GM23338 (cell line): Measurements from ENCODE around the gene BARX2. TPM values are rescaled to one million over a fixed set of nuclear protein-coding genes. Genes with fewer than 3 reads are reported as not detected.
A peak's percentile ranks its signal among the peaks of the same experiment; 100 is the strongest.

ENCODE experiments used
- ATAC-seq: fragments of 200-7000 bp; cut with Tn5 transposase; 3 replicates; pipeline ENCODE4 v1.9.1; 2020
- DNase-seq: peaks from one replicate; pipeline ENCODE4 v3.0.0-alpha.2; 2015; ENCODE audit warnings: low spot score
- H2AFZ ChIP-seq: fragments of 200-600 bp; sonication (generic); 2 replicates; pipeline ENCODE4 v1.8.0; 2016; ENCODE audit warnings: antibody characterized with exemption, mild to moderate bottlenecking, moderate library complexity
- H3F3A ChIP-seq: fragments of 200-600 bp; sonication (generic); replicated peaks from 2 replicates; pipeline ENCODE4 v1.8.0; 2017; ENCODE audit warnings: antibody characterized with exemption, mixed run types, low read depth
- H3K27ac ChIP-seq: fragments of 200-600 bp; sonication (generic); 2 replicates; pipeline ENCODE4 v1.6.1; 2016; ENCODE audit warnings: low read depth
- H3K27me3 ChIP-seq: fragments of 200-600 bp; sonication (generic); 2 replicates; pipeline ENCODE4 v1.8.0; 2016; ENCODE audit warnings: mild to moderate bottlenecking, mixed run types, moderate library complexity; ENCODE audit not compliant: insufficient read depth
- H3K36me3 ChIP-seq: fragments of 200-600 bp; sonication (generic); 2 replicates; pipeline ENCODE4 v1.8.0; 2016; ENCODE audit warnings: mild to moderate bottlenecking; ENCODE audit not compliant: insufficient read depth
- H3K4me1 ChIP-seq: fragments of 200-600 bp; sonication (generic); 2 replicates; pipeline ENCODE4 v1.8.0; 2016; ENCODE audit warnings: mild to moderate bottlenecking, moderate library complexity; ENCODE audit not compliant: insufficient read depth
- H3K4me2 ChIP-seq: fragments of 200-600 bp; sonication (generic); 2 replicates; pipeline ENCODE4 v1.7.1; 2017; ENCODE audit warnings: mixed run types
- H3K4me3 ChIP-seq: fragments of 200-600 bp; sonication (generic); 2 replicates; pipeline ENCODE4 v1.6.1; 2016; ENCODE audit warnings: mixed run types
- H3K79me2 ChIP-seq: fragments of 200-600 bp; sonication (generic); replicated peaks from 2 replicates; pipeline ENCODE4 v1.8.0; 2017; ENCODE audit warnings: mild to moderate bottlenecking; ENCODE audit not compliant: insufficient read depth
- H3K9me2 ChIP-seq: fragments of 200-600 bp; sonication (generic); 2 replicates; pipeline ENCODE4 v1.8.0; 2017; ENCODE audit not compliant: insufficient read depth
- H4K20me1 ChIP-seq: fragments of 200-600 bp; sonication (generic); replicated peaks from 2 replicates; pipeline ENCODE4 v1.8.0; 2017; ENCODE audit warnings: mild to moderate bottlenecking; ENCODE audit not compliant: insufficient read depth
- H3K27ac Mint-ChIP-seq: 2 replicates; pipeline ENCODE4 v1.8.0; 2020; ENCODE audit warnings: inconsistent platforms, mild to moderate bottlenecking, moderate library complexity, mixed read lengths
- H3K27me3 Mint-ChIP-seq: 3 replicates; pipeline ENCODE4 v1.8.0; 2022; ENCODE audit warnings: low read depth, mild to moderate bottlenecking, moderate library complexity, mixed read lengths, inconsistent platforms; ENCODE audit not compliant: insufficient read depth, poor library complexity
- H3K36me3 Mint-ChIP-seq: 3 replicates; pipeline ENCODE4 v1.8.0; 2021; ENCODE audit warnings: low read depth, mild to moderate bottlenecking, inconsistent platforms, moderate library complexity, mixed read lengths
- H3K4me1 Mint-ChIP-seq: 3 replicates; pipeline ENCODE4 v1.8.0; 2020; ENCODE audit warnings: mild to moderate bottlenecking, inconsistent platforms, mixed read lengths
- H3K4me3 Mint-ChIP-seq: 3 replicates; pipeline ENCODE4 v1.8.0; 2021; ENCODE audit warnings: moderate library complexity, mild to moderate bottlenecking, inconsistent platforms, mixed read lengths
- H3K9me3 Mint-ChIP-seq: 3 replicates; pipeline ENCODE4 v1.8.0; 2020; ENCODE audit warnings: moderate library complexity, mild to moderate bottlenecking, inconsistent platforms, mixed read lengths
- CREB1 ChIP-seq: fragments of 250-450 bp; sonication (Bioruptor Pico); IDR thresholded peaks from 2 replicates; pipeline ENCODE4 v1.5.0; 2020; ENCODE audit warnings: low read depth, mild to moderate bottlenecking, moderate library complexity
- EZH2 ChIP-seq: fragments of 200-600 bp; sonication (generic); IDR thresholded peaks from one replicate; pipeline ENCODE4 v1.8.0; 2017; ENCODE audit warnings: antibody characterized with exemption, mild to moderate bottlenecking, low read depth; ENCODE audit not compliant: unreplicated experiment
- EZH2phosphoT487 ChIP-seq: fragments of 200-600 bp; sonication (generic); IDR thresholded peaks from one replicate; pipeline ENCODE4 v1.8.1; 2018; ENCODE audit warnings: antibody characterized with exemption; ENCODE audit not compliant: unreplicated experiment
- JUNB ChIP-seq: IDR thresholded peaks from one replicate; pipeline ENCODE4 v1.6.1; 2016; ENCODE audit warnings: antibody characterized with exemption; ENCODE audit not compliant: unreplicated experiment
- NANOG ChIP-seq: IDR thresholded peaks from 2 replicates; pipeline ENCODE4 v1.6.1; 2016; ENCODE audit warnings: antibody characterized with exemption, borderline replicate concordance
- STAT1 ChIP-seq: IDR thresholded peaks from one replicate; pipeline ENCODE4 v1.6.1; 2016; ENCODE audit warnings: antibody characterized with exemption; ENCODE audit not compliant: unreplicated experiment
- ZNF114 ChIP-seq: fragments of 250-450 bp; sonication (Bioruptor Pico); IDR thresholded peaks from 2 replicates; pipeline ENCODE4 v1.5.0; 2020; ENCODE audit warnings: mild to moderate bottlenecking, moderate library complexity
- ZNF331 ChIP-seq: fragments of 250-450 bp; sonication (Bioruptor Pico); IDR thresholded peaks from 2 replicates; pipeline ENCODE4 v1.5.0; 2020; ENCODE audit warnings: low read depth, mild to moderate bottlenecking, moderate library complexity
- polyA plus RNA-seq: library from polyadenylated mRNA; unstranded; fragments of >200 nt; fragmentation: Nextera tagmentation; extraction: Ambion mirVana; gene quantifications from 2 replicates; pipeline ENCODE4 v1.2.1, GENCODE V29; 2016
- total RNA-seq: library from RNA; depleted of rRNA; stranded (reverse); fragments of >200 nt; shearing (Covaris generic); gene quantifications from 2 replicates; pipeline ENCODE4 v1.2.3, GENCODE V29; 2014
- TF ChIP-seq, protein P1 (sequence below): IDR thresholded peaks from 2 replicates; pipeline ENCODE4 v1.6.1; 2016; ENCODE audit warnings: antibody characterized with exemption
- TF ChIP-seq, protein P2 (sequence below): IDR thresholded peaks from one replicate; pipeline ENCODE4 v1.6.1; 2018; ENCODE audit warnings: antibody characterized with exemption; ENCODE audit not compliant: unreplicated experiment
- TF ChIP-seq, protein P3 (sequence below), 2 experiments: fragments of 200-600 bp in 1 of 2; sonication (generic) in 1 of 2; conservative IDR thresholded peaks; 2 replicates each; pipeline versions ENCODE4 v1.5.1 to v1.6.1; 2016 to 2017; ENCODE audit warnings: antibody characterized with exemption in 2 of 2, low read depth in 2 of 2, mild to moderate bottlenecking in 2 of 2, moderate library complexity in 1 of 2

Gene BARX2
- total and polyA plus RNA-seq, 2 experiments from 2014 or later = not detected

DNA sequence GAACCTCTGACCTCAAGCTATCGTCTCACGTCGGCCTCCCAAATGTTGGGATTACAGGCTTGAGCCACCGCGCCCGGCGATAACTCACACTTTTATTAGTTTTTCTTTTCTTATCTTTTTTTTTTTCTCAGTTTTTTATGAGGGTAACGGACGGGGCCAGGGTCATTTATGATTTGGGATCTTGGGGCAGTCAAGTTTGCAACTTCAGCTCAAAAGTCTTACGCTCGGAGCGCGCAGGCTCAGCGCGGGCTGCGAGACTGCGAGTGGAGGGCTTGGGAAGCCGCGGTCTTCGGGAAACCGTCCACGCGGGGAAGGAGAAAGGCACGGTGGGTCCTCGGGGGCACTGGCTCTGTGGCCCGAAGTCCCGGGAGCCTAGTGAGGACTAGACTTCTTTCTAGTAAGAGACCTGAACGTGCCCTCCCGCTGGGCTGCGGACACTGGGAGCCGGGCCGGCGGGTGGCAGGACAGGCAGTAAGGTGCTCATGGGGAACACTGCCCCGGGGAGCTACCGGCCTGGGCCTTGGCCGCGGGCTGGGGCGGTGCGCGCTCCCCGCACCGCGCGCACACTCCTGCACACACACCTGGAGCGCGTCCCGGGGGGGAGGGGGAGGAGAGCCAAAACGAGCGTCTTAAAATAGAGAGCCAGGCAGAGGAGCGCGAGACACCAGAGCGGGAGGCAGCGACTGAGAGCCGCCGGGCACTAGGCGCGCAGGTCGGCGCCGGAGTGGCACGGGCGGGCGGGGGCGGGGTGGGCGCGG lies 476 bp upstream of the BARX2 start:
- Histone ChIP-seq H3K36me3 (no peaks in the 10 kb centered on the region), H3K4me3 (peak overlapping the region; percentile 68), H3K4me1 (peaks cover 23% of the 10 kb centered on the region), H2AFZ (peak overlapping the region; percentile 80; the same call in 1 of the 2 replicates), H3F3A (peaks cover 10% of the 10 kb centered on the region; the same call in 1 of the 2 replicates), H3K27me3 (peaks cover 96% of the 10 kb centered on the region), H3K79me2 (no peaks in the 10 kb centered on the region), H3K27ac (no peak overlapping the region), H3K9me2 (no peaks in the 10 kb centered on the region), H3K4me2 (peak overlapping the region; percentile 88), H4K20me1 (no peaks in the 10 kb centered on the region; the same call in 1 of the 2 replicates)
- Mint-ChIP-seq H3K4me3 (peak overlapping the region; percentile 69), H3K27ac (no peak overlapping the region), H3K36me3 (no peaks in the 10 kb centered on the region; the same call in 2 of the 3 replicates), H3K27me3 (peaks cover 70% of the 10 kb centered on the region), H3K4me1 (peaks cover 27% of the 10 kb centered on the region), H3K9me3 (no peaks in the 10 kb centered on the region)
- peak; percentile 72 for DNase-seq
- ATAC-seq = peak; percentile 19
- peak; percentile 87 for TF ChIP-seq EZH2
- TF ChIP-seq ZNF114 (CRISPR knock-in tag) = no peak
- TF ChIP-seq JUNB = no peak
- peak; percentile 75 for TF ChIP-seq EZH2phosphoT487
- no peak for TF ChIP-seq ZNF331 (CRISPR knock-in tag)

DNA sequence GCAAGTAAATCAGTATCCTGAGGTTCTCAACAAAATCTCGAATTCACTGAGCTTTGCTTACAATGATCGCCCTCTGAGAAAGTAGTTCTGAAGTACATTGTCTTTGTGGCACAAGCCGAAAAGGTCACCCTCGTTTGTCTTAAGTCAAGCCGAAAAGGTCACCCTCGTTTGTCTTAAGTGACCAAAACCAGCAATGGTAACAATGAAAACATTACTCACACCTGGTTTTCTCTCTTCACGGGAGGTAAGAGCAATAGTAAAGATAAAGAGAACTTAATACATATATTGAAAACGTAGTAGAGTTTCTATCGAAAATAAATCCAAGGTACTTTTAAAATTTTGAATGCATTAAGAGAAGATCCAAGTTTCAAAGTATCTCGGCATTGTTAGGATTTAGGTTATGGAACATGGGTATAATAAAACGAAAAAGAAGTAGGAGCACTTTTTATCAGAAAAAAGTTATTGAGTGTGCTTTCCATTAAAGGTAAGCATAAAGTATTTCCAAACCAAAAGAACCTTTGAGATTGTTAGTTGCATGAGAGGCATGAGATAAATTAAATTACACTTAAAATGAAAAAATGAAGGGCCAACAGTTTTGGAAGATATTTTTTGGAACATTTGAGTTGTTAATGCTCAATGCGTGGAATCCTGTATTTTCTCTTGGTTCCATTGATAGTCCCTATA lies 1.2 kb downstream of the BARX2 start:
- no peak overlapping the region for H3K27ac ChIP-seq
- TF ChIP-seq EZH2phosphoT487 (no peak), ZNF114 (CRISPR knock-in tag) (no peak), NANOG (no peak), EZH2 (no peak), ZNF331 (CRISPR knock-in tag) (no peak), JUNB (no peak), STAT1 (no peak), CREB1 (CRISPR knock-in tag) (no peak)
- TF ChIP-seq, protein P1, sequence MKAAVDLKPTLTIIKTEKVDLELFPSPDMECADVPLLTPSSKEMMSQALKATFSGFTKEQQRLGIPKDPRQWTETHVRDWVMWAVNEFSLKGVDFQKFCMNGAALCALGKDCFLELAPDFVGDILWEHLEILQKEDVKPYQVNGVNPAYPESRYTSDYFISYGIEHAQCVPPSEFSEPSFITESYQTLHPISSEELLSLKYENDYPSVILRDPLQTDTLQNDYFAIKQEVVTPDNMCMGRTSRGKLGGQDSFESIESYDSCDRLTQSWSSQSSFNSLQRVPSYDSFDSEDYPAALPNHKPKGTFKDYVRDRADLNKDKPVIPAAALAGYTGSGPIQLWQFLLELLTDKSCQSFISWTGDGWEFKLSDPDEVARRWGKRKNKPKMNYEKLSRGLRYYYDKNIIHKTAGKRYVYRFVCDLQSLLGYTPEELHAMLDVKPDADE = no peak
- TF ChIP-seq, protein P2, sequence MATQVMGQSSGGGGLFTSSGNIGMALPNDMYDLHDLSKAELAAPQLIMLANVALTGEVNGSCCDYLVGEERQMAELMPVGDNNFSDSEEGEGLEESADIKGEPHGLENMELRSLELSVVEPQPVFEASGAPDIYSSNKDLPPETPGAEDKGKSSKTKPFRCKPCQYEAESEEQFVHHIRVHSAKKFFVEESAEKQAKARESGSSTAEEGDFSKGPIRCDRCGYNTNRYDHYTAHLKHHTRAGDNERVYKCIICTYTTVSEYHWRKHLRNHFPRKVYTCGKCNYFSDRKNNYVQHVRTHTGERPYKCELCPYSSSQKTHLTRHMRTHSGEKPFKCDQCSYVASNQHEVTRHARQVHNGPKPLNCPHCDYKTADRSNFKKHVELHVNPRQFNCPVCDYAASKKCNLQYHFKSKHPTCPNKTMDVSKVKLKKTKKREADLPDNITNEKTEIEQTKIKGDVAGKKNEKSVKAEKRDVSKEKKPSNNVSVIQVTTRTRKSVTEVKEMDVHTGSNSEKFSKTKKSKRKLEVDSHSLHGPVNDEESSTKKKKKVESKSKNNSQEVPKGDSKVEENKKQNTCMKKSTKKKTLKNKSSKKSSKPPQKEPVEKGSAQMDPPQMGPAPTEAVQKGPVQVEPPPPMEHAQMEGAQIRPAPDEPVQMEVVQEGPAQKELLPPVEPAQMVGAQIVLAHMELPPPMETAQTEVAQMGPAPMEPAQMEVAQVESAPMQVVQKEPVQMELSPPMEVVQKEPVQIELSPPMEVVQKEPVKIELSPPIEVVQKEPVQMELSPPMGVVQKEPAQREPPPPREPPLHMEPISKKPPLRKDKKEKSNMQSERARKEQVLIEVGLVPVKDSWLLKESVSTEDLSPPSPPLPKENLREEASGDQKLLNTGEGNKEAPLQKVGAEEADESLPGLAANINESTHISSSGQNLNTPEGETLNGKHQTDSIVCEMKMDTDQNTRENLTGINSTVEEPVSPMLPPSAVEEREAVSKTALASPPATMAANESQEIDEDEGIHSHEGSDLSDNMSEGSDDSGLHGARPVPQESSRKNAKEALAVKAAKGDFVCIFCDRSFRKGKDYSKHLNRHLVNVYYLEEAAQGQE = no peak
- TF ChIP-seq, protein P3, sequence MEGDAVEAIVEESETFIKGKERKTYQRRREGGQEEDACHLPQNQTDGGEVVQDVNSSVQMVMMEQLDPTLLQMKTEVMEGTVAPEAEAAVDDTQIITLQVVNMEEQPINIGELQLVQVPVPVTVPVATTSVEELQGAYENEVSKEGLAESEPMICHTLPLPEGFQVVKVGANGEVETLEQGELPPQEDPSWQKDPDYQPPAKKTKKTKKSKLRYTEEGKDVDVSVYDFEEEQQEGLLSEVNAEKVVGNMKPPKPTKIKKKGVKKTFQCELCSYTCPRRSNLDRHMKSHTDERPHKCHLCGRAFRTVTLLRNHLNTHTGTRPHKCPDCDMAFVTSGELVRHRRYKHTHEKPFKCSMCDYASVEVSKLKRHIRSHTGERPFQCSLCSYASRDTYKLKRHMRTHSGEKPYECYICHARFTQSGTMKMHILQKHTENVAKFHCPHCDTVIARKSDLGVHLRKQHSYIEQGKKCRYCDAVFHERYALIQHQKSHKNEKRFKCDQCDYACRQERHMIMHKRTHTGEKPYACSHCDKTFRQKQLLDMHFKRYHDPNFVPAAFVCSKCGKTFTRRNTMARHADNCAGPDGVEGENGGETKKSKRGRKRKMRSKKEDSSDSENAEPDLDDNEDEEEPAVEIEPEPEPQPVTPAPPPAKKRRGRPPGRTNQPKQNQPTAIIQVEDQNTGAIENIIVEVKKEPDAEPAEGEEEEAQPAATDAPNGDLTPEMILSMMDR (conservative IDR thresholded peaks at IDR 0.05; ENCODE audit: low read depth in 2 of 2) = no peak

More for the DNA sequence above, 1.2 kb downstream of the BARX2 start:
- H3K36me3 Mint-ChIP-seq = no peaks in the 10 kb centered on the region; the same call in 2 of the 3 replicates
- no peaks in the 10 kb centered on the region for H3K9me3 Mint-ChIP-seq
- H3K9me2 ChIP-seq = no peaks in the 10 kb centered on the region
- peak overlapping the region; percentile 92 for H3K4me2 ChIP-seq
- H4K20me1 ChIP-seq = no peaks in the 10 kb centered on the region; the same call in 1 of the 2 replicates
- peaks cover 23% of the 10 kb centered on the region for H3K4me1 ChIP-seq
- H3K4me3 ChIP-seq = peak overlapping the region; percentile 68
- peaks cover 10% of the 10 kb centered on the region; the same call in 1 of the 2 replicates for H3F3A ChIP-seq
- peak overlapping the region; percentile 95 for H2AFZ ChIP-seq
- ATAC-seq (no peak), DNase-seq (no peak)
- H3K4me1 Mint-ChIP-seq = peaks cover 27% of the 10 kb centered on the region
- H3K27ac Mint-ChIP-seq = no peak overlapping the region
- peaks cover 54% of the 10 kb centered on the region for H3K27me3 Mint-ChIP-seq
- peaks cover 80% of the 10 kb centered on the region for H3K27me3 ChIP-seq
- H3K36me3 ChIP-seq = no peaks in the 10 kb centered on the region
- no peaks in the 10 kb centered on the region for H3K79me2 ChIP-seq
- peak overlapping the region; percentile 72 for H3K4me3 Mint-ChIP-seq
